ENCODE data around the gene PPP2R5C.

- TF ChIP-seq EP300 (IDR thresholded peaks at IDR 0.05) (no peak), CTCF (IDR thresholded peaks at IDR 0.05) (no peak), POLR2A (IDR thresholded peaks at IDR 0.05) (no peak)
Observed at GRCh38 chr14:101836135-101836534, 74.6 kb downstream of the PPP2R5C start.

All from upper lobe of left lung (tissue), 4 donors.